Measurements from ENCODE around the gene SPATA19. TPM values are rescaled to one million over a fixed set of nuclear protein-coding genes. Genes with fewer than 3 reads are reported as not detected.

The SPATA19 gene
- 1 to 10 TPM in 1 of 2 donors, not detected in 1; 6.6 TPM for total RNA-seq

- H3K27ac ChIP-seq = no peak within 1 kb of the TSS
- H3K4me1 ChIP-seq (replicated peaks) = no peaks in the 10 kb centered on the region
- no peak within 1 kb of the TSS for H3K4me3 ChIP-seq
- H3K9me3 ChIP-seq = no peaks in the 10 kb centered on the region
- DNase-seq (ENCODE audit: low spot score) = no peak
- intact Hi-C loops (cut with DNase I) = no loop called here
- TF ChIP-seq POLR2A (IDR thresholded peaks at IDR 0.05) (no peak), CTCF (IDR thresholded peaks at IDR 0.05) (no peak), POLR2AphosphoS5 (IDR thresholded peaks at IDR 0.05) (no peak)
- no peaks in the 10 kb centered on the region for H3K27me3 ChIP-seq (replicated peaks; ENCODE audit: insufficient read depth)
- no peaks in the 10 kb centered on the region for H3K36me3 ChIP-seq
- 91% methylated on average over 2 of the region's 2 CpGs for WGBS
Measured at GRCh38 chr11:133845413-133845812, at the start of gene SPATA19. Gene SPATA19 (minus strand): TSS chr11:133845513. CDS start chr11:133845446, 67 bp downstream.

- Histone ChIP-seq H3K4me1 (replicated peaks) (no peaks in the 10 kb centered on the region), H3K27me3 (replicated peaks; ENCODE audit: insufficient read depth) (no peaks in the 10 kb centered on the region), H3K9me3 (no peaks in the 10 kb centered on the region), H3K36me3 (no peaks in the 10 kb centered on the region), H3K4me3 (no peak overlapping the region), H3K27ac (no peak overlapping the region)
- WGBS = 40% methylated on average over 10 of the region's 10 CpGs
- TF ChIP-seq CTCF (IDR thresholded peaks at IDR 0.05) = no peak
- TF ChIP-seq POLR2AphosphoS5 (IDR thresholded peaks at IDR 0.05) = no peak
- no peak for TF ChIP-seq POLR2A (IDR thresholded peaks at IDR 0.05)
- intact Hi-C loops (cut with DNase I) = no loop called here
- DNase-seq (ENCODE audit: low spot score) = no peak
Measured at GRCh38 chr11:133895061-133895479, 49.8 kb upstream of the SPATA19 start.

- 71% methylated on average over 14 of the region's 14 CpGs for WGBS
- Histone ChIP-seq H3K9me3 (no peaks in the 10 kb centered on the region), H3K4me1 (replicated peaks) (no peaks in the 10 kb centered on the region), H3K27ac (no peak overlapping the region), H3K4me3 (no peak overlapping the region), H3K27me3 (replicated peaks; ENCODE audit: insufficient read depth) (no peaks in the 10 kb centered on the region), H3K36me3 (no peaks in the 10 kb centered on the region)
- TF ChIP-seq CTCF (IDR thresholded peaks at IDR 0.05) = no peak
- TF ChIP-seq POLR2AphosphoS5 (IDR thresholded peaks at IDR 0.05) = no peak
- no peak for TF ChIP-seq POLR2A (IDR thresholded peaks at IDR 0.05)
- intact Hi-C loops (cut with DNase I) = no loop called here
- no peak for DNase-seq (ENCODE audit: low spot score)
Measured at GRCh38 chr11:133893381-133893780, 48.1 kb upstream of the SPATA19 start.

- TF ChIP-seq POLR2AphosphoS5 (IDR thresholded peaks at IDR 0.05) (no peak), CTCF (IDR thresholded peaks at IDR 0.05) (no peak), POLR2A (IDR thresholded peaks at IDR 0.05) (no peak)
- Histone ChIP-seq H3K4me3 (no peak overlapping the region), H3K36me3 (no peaks in the 10 kb centered on the region), H3K4me1 (replicated peaks) (no peaks in the 10 kb centered on the region), H3K27me3 (replicated peaks; ENCODE audit: insufficient read depth) (no peaks in the 10 kb centered on the region), H3K9me3 (no peaks in the 10 kb centered on the region), H3K27ac (no peak overlapping the region)
- 87% methylated on average over 19 of the region's 19 CpGs for WGBS
- no peak for DNase-seq (ENCODE audit: low spot score)
- intact Hi-C loops (cut with DNase I) = no loop called here
Measured at GRCh38 chr11:133892584-133893380, 47.5 kb upstream of the SPATA19 start.

GRCh38 chr11:133892126-133892525 is 46.8 kb upstream of the SPATA19 start:
- no peak for DNase-seq (ENCODE audit: low spot score)
- Histone ChIP-seq H3K27ac (no peak overlapping the region), H3K9me3 (no peaks in the 10 kb centered on the region), H3K4me3 (no peak overlapping the region), H3K4me1 (replicated peaks) (no peaks in the 10 kb centered on the region), H3K27me3 (replicated peaks; ENCODE audit: insufficient read depth) (no peaks in the 10 kb centered on the region), H3K36me3 (no peaks in the 10 kb centered on the region)
- WGBS = 62% methylated on average over 8 of the region's 8 CpGs
- no peak for TF ChIP-seq CTCF (IDR thresholded peaks at IDR 0.05)
- no peak for TF ChIP-seq POLR2AphosphoS5 (IDR thresholded peaks at IDR 0.05)
- no peak for TF ChIP-seq POLR2A (IDR thresholded peaks at IDR 0.05)
- intact Hi-C loops (cut with DNase I) = no loop called here
